GM19467 (cell line): ENCODE measurements around the gene PAF1.

Source experiments
- ATAC-seq: cut with Tn5 transposase; IDR thresholded peaks from one replicate; pipeline ENCODE4 v1.9.1; 2021; ENCODE audit warnings: mild to moderate bottlenecking, moderate library complexity; ENCODE audit not compliant: unreplicated experiment

PAF1 gene

DNA sequence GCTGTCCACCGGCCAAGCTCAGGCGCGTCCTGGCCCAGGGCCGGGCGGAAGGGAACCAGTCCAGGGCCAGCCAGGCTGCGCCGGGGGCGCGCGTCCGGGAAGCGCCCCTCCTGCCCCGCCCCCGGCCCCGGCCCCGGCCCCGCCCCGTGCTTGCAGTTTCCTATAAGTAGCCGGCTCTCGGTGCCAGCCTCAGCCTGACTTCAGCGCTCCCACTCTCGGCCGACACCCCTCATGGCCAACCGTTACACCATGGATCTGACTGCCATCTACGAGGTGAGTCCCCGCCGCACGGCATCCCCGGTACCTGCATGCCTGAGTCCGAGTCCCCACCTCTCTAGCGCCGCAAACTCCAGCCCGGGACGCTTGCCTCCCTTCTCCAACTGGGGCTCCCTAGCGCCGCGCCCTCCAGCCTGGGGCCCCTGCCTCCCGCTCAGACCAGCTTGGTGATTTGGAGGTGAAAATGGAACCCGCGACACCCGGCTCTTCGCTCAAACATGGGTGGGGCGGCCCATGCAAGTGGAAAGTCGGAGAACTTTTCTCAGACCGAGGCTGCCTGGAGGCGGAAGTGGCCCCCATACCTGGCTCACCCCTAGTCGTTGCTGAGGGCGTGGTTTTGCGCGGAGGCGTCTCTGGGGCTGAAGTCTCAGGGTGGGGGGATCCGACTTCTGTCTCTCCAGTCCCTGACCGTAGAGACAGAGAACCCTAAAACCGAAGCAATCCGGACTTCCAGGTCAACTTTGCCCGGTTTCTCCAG lies 15.9 kb upstream of the PAF1 start, which contains the start of gene ZFP36:
ZFP36 (plus strand) TSS at position 192 of the 754 bp plus-strand sequence; CDS start at position 250, 58 bp downstream.
- no peak for ATAC-seq

DNA sequence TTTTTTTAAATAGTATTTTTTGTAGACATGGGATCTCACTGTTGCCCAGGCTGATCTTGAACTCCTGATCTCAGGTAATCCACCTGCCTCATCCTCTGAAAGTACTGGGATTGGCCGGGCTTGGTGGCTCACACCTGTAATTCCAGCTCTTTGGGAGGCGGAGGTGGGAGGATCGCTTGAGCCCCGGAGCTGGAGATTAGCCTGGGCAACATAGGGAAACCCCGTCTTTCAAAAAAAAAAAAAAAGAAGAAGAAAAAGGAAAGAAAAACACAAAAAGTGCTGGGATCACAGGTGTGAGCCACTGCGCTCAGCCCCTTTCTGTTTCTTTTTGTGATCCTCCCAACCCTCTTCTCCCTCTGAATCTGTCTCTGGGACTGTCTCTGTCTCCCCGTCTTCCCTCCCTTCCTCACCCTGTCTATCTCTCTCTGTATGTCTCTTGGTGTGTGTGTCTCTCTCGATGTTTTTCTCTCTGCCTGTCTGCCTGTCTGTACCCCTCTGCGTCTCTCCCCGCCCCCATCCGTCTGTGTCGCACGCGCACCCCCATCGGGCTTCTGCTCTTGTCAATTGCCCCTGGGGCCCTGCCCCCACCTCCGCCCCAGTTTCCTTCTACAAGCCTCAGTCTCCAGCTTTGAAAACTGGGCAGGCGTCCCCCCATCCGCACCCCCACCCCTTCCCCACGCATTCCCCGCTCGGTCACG lies 15.2 kb upstream of the PAF1 start:
- ATAC-seq = no peak

DNA sequence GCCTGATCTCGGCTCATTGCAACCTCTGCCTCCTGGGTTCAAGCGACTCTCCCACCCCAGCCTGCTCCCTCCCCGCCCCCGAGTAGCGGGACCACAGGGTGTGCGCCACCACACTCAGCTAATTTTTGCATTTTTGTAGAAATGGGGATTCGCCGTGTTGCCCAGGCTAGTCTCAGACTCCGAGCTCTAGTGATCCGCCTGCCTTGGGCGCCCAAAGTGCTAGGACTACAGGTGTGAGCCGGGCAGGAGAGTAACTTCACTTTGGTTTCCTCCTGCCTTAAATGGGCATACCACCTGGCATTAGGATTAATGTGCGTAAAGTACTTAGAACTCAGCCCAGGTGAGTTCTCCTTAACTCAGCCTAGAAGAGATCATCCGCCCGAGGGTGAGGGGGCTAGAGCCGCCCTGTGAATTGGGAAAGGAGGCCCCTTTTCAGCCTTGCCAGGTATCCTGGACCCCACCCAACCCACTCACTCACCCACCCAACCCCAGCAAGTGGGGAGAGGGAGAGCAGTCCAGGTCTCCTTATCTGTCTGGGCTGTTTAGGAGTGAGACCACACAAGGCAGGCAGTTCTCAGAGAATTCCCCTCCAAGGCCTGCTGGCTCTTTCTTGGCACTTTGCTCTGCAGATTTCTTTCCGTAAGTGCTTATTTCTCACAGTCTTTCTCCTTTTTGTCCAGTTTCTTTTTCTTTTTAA lies 14.5 kb upstream of the PAF1 start:
- ATAC-seq = no peak

DNA sequence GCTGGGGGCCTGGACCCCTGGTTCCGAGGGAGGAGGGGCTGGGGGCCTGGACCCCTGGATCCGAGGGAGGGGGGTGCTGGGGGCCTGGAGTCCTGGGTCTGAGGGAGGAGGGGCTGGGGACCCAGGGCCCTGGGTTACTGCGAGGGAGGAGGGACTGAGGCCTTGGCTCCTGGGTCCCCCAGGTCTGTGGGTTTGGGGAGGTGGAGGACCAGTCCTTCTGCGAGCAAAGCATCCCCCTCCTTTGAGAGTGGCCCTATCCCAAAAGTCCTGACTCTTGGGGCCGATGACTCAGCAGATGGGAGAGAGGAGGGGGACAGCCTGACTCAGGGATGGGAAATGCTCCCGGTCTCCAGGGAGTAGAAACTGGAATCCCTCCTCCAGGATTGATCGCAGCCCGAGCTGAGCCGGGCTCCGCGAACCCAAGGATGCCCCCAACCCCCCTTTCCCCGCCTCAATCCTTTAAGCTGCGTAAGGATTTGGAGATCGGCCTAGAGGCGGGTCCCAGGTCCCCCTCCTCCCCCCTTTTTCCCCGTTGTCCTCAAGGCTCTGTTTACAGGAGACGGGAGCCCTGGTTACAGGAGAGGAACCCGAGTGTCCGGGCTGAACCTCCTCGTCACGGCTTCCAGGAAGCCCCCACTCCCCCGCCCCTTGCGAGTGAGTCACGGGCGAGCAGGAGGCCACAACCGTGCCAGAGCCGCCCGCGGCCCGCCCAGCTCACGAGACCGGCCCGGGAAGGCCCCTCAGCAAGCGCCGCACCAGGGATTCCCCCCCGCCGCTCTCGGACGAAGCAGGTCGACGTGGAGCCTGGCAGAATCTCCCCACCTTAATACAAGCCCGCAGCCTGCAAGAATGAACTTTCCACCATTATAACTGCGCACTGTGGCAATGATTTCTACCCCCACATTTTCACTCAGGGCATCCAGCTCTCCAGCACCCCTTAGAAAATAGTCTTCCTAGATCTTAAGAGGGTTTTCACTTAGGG lies 12.7 kb upstream of the PAF1 start:
- ATAC-seq = peak; percentile 25

DNA sequence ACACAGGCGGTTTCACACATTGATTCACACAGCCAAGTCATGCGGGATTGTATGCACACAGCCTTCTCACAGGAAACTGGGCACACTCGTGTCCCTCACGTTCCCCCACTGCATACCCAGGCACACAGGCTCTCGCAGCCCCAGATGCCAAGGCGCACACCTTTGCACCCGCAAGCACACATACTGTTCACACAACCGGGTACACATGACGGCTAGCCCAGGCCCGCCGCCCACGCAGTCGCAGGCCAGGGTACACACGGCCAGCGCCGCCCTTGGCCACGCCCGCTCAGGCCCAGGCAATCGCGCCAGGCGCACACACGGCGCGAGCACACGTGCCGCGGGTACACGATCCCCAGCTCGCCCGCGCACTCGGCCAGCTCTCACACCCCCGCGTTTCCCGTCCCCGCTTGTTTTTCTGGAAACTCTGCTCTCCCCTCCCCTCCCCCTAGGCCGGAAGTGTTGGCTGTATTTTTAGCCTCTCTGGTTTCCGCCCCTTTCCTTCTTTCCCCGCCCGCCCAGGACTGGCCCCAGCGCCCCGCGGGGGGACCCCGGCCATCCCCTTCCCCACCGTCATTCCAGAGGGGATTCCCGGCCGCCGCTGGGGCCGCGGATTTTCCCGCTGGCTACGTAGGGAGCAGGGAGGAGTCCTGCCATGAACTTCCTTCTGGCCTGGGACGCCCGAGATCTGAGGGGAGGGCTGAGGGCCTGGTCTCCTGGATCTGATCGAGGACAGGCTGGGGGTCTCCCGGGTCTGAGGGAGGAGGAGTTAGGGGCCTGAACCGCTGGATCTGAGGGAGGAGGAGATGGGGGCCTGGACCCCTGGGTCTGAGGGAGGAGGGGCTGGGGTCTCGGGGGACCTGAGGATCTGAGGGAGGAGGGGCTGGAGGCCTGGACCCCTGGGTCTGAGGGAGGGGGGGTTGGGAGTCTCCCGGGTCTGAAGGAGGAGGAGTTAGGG lies 11.7 kb upstream of the PAF1 start:
- peak; percentile 24 for ATAC-seq

DNA sequence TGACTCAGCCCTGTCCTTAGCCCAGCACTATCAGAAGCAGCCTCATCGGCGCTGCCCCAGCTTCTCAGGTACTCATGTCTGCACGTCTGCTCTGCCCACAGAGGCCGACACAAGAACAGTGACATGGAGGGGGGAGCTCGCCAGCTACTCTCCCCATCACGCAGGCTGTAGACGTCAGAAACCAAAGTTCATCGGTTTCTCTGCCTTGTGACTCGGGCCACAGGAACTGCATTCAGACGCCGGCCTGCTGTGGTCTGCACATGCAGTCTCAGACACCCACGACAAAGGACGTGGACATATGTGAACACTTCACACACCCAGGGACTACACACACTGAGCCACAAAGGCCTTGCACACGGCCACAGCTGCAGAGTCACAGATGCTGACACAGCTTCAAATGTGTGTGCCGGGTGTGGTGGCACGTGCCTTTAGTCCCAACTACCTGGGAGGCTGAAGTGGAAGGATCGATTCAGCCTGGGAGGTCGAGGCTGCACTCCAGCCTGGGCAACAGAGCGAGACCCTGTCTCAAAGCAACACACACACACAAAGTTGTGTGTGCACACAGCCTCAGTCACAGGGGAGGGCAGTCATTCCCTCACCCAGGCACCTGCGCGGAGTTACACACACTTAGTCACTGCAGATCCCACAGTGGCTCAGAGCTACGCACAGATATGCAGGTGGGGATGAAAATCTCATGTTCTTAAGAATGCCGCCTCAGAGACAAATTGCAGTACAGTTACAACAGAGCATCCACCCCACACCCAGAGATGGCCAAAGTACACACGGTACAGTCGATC lies 10.8 kb upstream of the PAF1 start:
- no peak for ATAC-seq

DNA sequence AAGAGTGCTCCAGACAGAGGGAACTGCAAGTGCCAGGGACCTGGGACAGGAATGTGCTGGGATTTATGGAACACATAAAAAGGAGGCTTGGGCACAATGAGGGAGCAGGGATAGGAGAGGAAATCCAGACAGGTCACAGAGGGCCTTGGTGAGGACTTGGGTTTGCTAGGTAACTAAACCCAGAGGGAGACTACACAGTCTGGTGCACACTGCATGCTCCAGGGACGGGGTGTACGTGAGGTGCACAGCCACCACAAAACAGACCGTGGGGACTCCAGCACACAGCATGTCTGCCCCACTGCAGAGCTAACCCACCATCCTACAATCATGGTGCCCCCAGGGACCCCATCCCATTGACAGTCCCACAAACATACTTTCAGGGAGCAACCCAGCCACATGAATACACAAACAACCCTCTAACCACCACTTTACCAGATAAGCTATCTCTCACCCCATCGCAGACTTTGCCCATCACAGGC lies 10.2 kb upstream of the PAF1 start:
- ATAC-seq = no peak

DNA sequence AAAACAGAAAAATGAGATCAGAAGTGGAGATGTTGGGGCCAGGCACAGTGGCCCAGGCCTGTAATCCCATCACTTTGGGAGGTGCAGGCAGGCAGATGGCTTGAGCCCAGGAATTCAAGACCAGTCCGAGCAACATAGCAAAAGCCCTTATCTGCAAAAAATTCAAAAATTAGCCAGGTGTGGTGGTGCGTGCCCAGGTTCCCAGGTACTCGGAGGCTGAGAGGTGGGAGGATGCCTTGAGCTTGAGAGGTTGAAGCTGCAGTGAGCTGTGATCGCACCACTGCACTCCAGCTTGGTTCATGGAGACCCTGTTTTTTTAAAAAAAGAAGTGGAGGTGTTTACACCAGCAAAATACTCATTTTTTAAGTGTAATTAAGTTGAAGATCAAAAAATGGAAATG lies 9.2 kb upstream of the PAF1 start:
- ATAC-seq = no peak

DNA sequence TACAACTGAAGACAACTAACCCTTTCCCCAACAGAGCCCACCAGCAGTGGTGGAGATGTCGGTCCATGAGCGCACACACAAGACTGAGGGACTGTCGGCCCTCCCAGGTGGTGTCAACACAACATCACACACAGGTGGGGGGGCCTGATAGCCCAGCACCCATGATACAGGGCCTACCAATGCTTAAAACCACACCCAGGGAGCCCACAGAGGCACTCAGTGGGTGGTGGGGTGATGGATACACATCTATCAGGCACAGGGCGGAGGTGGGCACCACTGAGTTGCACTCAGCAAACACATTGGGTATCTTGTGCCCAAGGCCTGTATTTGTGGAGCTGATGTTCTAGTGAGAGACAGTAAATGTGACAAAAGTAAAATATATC lies 8.8 kb upstream of the PAF1 start:
- ATAC-seq = no peak

DNA sequence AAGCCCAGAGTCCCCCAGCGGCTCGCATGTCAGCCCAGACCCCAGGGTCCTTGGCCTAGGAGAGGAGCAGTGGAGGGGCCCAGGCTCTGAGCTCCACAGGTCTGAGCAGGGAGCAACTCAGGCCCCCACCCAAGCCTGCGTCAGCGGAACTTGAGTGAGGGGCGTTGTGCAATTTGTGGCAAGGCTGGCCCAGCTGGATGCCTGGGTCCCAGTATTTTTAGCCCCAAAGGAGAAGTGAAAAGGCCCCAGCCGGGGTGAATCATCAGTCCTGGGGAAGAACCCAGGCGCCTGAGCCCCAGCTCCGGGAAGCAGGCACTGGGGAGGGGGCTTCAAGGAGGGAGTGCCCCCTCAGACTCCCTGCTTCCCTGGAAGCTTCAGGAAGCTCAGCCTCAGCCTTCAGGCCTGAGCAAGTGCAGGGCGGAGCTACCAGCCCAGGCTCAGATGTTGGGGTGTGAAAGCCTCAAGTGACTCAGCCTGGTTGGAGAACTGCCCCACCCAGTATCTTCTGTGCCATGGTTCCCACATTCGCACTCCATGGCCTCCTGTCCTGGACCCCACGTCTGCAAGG lies 7.5 kb upstream of the PAF1 start:
- ATAC-seq = no peak

DNA sequence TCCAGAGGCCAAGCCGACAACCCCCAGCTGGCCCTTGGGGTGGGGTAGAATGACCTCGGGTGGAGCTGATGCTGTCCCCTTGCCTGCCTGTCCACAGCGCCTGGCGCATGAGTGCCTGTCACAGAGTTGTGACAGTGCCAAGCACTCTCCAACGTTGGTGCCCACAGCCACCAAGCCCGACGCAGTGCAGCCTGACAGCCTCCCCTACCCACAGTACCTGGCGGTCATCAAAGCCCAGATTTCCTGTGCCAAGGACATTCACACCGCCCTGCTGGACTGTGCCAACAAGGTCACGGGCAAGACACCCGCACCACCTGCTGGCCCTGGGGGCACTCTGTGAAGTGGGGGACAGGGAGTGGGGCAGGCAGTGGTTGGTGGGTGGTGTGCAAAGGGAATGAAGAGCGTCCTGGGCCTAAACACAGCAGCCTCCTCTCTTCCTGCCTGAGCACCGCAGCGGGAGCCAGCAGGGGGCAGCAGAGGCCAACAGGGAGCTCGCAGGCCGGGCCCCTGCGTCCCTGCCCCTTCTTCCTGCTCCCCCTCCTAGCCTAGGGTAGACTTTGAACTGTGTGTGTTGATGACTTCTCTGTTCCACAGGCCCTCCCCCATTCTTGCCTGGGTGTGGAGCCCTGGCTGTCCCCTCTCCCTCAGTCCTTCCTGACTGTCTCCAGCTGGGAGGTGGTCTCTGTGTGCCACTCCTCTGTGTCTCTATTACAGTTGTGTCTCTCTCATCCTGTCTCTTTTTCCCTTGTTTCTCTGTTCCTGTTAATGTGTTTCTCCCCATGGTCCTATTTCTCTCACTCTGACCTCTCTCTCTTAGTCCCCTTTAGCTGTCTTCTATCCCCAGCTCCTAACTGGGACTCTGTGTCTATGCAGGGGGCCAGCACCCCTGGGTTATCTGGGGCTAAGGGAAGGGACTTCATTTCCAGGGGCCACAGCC lies 6.7 kb upstream of the PAF1 start:
- no peak for ATAC-seq

DNA sequence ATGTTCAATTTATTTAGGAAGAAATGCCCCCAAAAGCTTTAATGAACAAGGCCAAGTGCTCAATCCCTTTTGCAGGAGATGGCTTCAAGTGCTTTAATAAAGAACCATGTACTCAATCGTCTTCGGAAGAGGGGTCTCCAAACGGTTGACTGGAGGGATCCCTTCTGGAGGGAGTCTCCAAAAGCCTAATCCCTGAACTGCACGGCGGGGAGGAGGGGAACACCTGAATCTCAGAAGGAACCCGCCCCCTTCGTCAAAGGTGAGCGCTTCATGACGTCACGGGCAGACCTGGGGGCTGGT lies 505 bp downstream of the PAF1 start:
- ATAC-seq = no peak

DNA sequence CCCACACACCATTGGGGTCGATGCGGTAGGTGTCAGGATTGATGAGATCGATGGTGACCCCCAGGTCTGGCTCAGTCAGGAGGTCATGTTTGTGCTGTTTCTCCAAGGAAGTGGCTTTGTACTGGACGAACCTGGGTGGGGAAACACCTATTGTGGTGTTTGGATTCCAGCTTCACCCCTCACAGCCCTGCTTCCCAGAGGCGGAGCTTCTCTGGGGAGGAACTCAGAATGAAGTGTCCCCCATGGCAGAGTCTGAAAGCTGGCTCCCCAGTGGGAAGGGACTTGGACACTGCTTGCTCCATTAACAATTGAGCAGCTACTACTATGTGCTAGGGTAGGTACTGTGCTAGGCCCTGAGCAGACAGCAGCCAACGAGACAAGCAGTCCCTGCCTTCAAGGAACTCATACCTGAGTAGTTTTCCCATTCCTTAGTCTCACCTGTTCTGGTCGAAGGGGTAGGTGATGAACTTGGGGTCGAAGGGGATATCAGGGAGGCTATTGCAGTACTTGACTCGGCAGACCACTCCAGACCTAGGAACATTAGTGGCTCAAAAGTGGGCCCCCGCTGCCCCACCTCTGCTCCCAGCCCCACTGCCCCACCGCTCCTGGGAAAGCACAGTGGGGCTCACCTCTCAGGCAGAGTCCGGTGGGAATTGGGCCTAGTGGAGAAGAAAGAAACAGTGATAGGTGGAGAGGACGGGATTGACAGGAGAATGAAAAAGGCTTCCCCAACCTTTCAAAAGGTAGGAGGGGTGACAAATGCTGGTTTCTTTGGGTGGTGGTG lies 1.1 kb downstream of the PAF1 start:
- ATAC-seq = no peak

DNA sequence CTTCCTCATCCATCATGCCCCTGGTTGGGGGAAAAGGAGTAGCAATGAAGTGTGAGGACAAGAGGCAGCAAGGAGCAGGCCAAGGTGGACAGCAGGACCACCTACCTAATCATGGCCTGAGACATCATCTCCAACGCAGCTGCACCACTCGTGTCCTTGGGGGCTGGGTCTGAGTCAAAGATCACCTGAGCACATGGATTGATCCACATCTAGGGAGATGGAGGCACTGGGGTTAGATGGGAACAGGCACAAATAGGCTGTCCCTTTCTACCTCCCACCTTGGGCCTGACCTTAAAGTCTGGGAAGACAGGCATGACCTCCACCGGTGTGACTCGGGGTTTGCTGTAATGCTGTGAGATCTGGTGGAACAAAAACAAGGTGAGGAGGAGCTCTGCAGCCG lies 2.2 kb downstream of the PAF1 start:
- no peak for ATAC-seq

DNA sequence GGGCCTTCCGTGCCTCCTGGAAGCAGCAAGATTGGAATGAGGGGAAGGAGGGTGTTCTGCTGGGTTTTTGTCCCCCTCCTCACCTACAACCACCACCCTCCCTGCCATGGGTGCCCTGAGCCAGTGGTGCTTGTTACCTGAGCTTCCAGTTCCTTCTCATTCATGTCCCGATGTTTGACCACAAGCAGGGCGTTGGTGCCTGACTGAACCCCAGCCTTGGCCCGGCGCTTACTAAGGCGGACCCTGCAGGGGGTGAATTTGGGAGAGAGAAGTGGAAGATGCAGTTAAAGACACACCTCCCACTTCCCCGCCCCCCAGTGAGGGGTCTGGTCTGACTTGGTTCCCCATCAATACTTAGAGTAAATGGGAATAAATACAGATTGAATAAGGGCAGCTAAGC lies 4.3 kb downstream of the PAF1 start:
- ATAC-seq = no peak

DNA sequence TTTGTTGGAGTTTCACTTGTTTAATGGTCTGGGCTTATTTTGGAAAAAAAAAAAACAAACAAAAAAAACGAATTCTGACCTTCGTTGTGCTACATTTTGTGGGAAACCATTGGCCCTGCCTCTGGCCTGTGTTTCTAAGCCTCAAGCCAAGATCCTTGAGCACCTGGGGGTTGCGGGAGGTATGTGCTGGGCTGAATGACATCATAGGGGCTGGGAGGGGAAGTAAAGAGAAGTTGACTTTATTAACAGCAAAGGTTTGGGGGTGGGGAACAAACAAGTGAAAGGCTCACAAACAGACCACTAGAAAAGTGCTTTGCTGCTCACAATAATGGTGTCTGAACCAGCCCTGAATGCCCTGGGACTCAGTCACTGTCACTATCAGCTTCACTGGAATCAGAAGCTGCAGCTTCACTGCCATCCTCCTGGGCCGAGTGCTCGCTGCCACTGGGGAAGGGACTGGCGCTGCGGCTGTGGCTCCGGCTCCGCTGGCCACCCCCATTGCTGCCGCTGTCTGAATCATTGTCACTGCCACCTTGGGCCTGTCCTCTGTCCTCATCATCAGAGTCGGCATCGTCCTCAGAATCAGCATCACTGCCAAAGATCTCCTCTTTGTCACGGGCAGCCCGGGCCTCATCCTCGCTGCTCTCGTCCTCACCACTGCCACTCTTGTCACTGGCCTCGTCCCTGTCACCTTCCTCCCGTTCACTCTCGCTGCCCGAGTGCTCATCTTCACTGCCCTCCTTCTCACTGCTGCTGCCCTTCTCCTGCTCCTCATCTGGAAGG lies 5.1 kb downstream of the PAF1 start:
- ATAC-seq = no peak
